Endothelial cell of umbilical vein (primary cell): ENCODE measurements around the gene USP49. TPM values are rescaled to one million over a fixed set of nuclear protein-coding genes. Genes with fewer than 3 reads are reported as not detected.
A peak's percentile ranks its signal among the peaks of the same experiment; 100 is the strongest.

Experiments used
- BruUV-seq: library from RNA; stranded (reverse); fragments of 400-500 nt; replicated peaks from 2 replicates; lab custom pipeline; 2021; lab: Mats Ljungman, UMichigan
- CTCF ChIA-PET: fragments of 300-600, 350-600 bp; sonication (Branson Sonifier 250); formaldehyde crosslinking; loops from one replicate; lab custom pipeline; 2021; ENCODE audit warnings: antibody characterized with exemption, inconsistent platforms; lab: Charles Lee
- POLR2A ChIA-PET: fragments of 300-600, 350-600 bp; sonication (Branson Sonifier 250); formaldehyde crosslinking; loops from one replicate; lab custom pipeline; 2021; ENCODE audit warnings: antibody characterized with exemption, inconsistent platforms; lab: Charles Lee
- DNase-seq: peaks from one replicate; pipeline ENCODE4 v3.0.0-alpha.2; 2011; ENCODE audit warnings: low read depth, low spot score
- FAIRE-seq: peaks from 2 replicates; lab custom pipeline; 2011; peaks lifted over from hg19 to GRCh38; lab: Jason Lieb, UNC
- H2AFZ ChIP-seq: 2 replicates; pipeline ENCODE4 v1.6.0; 2012; ENCODE audit warnings: low read depth, low read length, control low read depth, inconsistent platforms
- H3K27ac ChIP-seq: 2 replicates; pipeline ENCODE4 v1.5.1; 2011; ENCODE audit warnings: low read depth, mild to moderate bottlenecking, control low read depth, low read length, moderate library complexity; ENCODE audit not compliant: insufficient read depth
- H3K27me3 ChIP-seq, 2 experiments: 2 replicates each; pipeline versions ENCODE4 v1.6.0 to v1.6.1; 2011; ENCODE audit warnings: low read length in 2 of 2, mixed read lengths in 1 of 2; ENCODE audit not compliant: control insufficient read depth in 2 of 2, insufficient read depth in 2 of 2
- H3K36me3 ChIP-seq, 2 experiments: 2 replicates in 1 of 2; 3 replicates in 1 of 2; pipeline ENCODE4 v1.5.1; 2011; ENCODE audit warnings: low read length in 2 of 2, mild to moderate bottlenecking in 1 of 2, moderate library complexity in 1 of 2; ENCODE audit not compliant: control insufficient read depth in 2 of 2, insufficient read depth in 2 of 2; ENCODE audit errors: extremely low read depth in 1 of 2
- H3K4me1 ChIP-seq: 3 replicates; pipeline ENCODE4 v1.5.1; 2011; ENCODE audit warnings: mild to moderate bottlenecking, low read length; ENCODE audit not compliant: control insufficient read depth, insufficient read depth; ENCODE audit errors: extremely low read depth
- H3K4me2 ChIP-seq: 2 replicates; pipeline ENCODE4 v1.6.1; 2011; ENCODE audit warnings: low read length, control low read depth, mixed read lengths; ENCODE audit not compliant: insufficient read depth
- H3K4me3 ChIP-seq, 3 experiments: fragments of 200-600 bp in 1 of 3; sonication (generic), shearing (Covaris generic) in 1 of 3; replicated peaks in 1 of 3; 2 replicates each; pipeline ENCODE4 v1.5.1; 2011 to 2016; ENCODE audit warnings: control low read depth in 3 of 3, low read length in 3 of 3, mild to moderate bottlenecking in 2 of 3, inconsistent platforms in 1 of 3, low read depth in 1 of 3, moderate library complexity in 1 of 3; ENCODE audit not compliant: insufficient read depth in 1 of 3
- H3K79me2 ChIP-seq: 2 replicates; pipeline ENCODE4 v1.6.0; 2012; ENCODE audit warnings: low read length, inconsistent platforms; ENCODE audit not compliant: control insufficient read depth, insufficient read depth
- H3K9ac ChIP-seq: replicated peaks from 2 replicates; pipeline ENCODE3; 2011; ENCODE audit warnings: low read length, control low read depth; ENCODE audit not compliant: insufficient read depth; ENCODE audit errors: extremely low read depth
- H3K9me1 ChIP-seq: replicated peaks from 3 replicates; pipeline ENCODE4 v1.6.0; 2011; ENCODE audit warnings: mild to moderate bottlenecking, low read length; ENCODE audit not compliant: control insufficient read depth, insufficient read depth; ENCODE audit errors: extremely low read depth
- H3K9me3 ChIP-seq: replicated peaks from 2 replicates; pipeline ENCODE4 v1.5.1; 2012; ENCODE audit warnings: low read length, inconsistent platforms; ENCODE audit not compliant: control insufficient read depth, insufficient read depth
- H4K20me1 ChIP-seq: replicated peaks from 2 replicates; pipeline ENCODE3; 2011; ENCODE audit warnings: mild to moderate bottlenecking, low read length; ENCODE audit not compliant: control insufficient read depth, insufficient read depth; ENCODE audit errors: extremely low read depth
- CTCF ChIP-seq, 2 donors: IDR thresholded peaks; 1 replicate in 1 of 2; 2 replicates in 1 of 2; pipeline ENCODE4 v1.5.1; 2011; ENCODE audit warnings: low read length in 2 of 2, mild to moderate bottlenecking in 2 of 2, moderate library complexity in 2 of 2, control low read depth in 1 of 2, inconsistent platforms in 1 of 2, low read depth in 1 of 2; ENCODE audit not compliant: insufficient read depth in 1 of 2; ENCODE audit errors: extremely low read depth in 1 of 2
- EZH2 ChIP-seq: IDR thresholded peaks from 2 replicates; pipeline ENCODE4 v1.6.1; 2012; ENCODE audit warnings: borderline replicate concordance, low read depth, mild to moderate bottlenecking, moderate library complexity, low read length, inconsistent platforms; ENCODE audit not compliant: severe bottlenecking
- FOS ChIP-seq: IDR thresholded peaks from 2 replicates; pipeline ENCODE4 v1.6.1; 2011; ENCODE audit warnings: mild to moderate bottlenecking, low read length, moderate library complexity, borderline replicate concordance; ENCODE audit not compliant: insufficient read depth
- GATA2 ChIP-seq: IDR thresholded peaks from 2 replicates; pipeline ENCODE4 v1.7.0; 2011; ENCODE audit warnings: low read depth, mild to moderate bottlenecking, moderate library complexity, mixed read lengths, low read length; ENCODE audit not compliant: insufficient read length, insufficient read depth
- JUN ChIP-seq: IDR thresholded peaks from 2 replicates; pipeline ENCODE4 v1.6.1; 2011; ENCODE audit warnings: borderline replicate concordance, low read depth; ENCODE audit not compliant: insufficient read length, insufficient read depth
- MYC ChIP-seq: IDR thresholded peaks from one replicate; pipeline ENCODE4 v1.6.1; 2011; ENCODE audit warnings: mild to moderate bottlenecking, low read depth, low read length
- POLR2A ChIP-seq: IDR thresholded peaks from 2 replicates; pipeline ENCODE4 v1.6.1; 2012; ENCODE audit warnings: low read depth, mild to moderate bottlenecking, control low read depth, low read length
- POLR2AphosphoS5 ChIP-seq: IDR thresholded peaks from 2 replicates; pipeline ENCODE4 v1.6.1; 2012; ENCODE audit warnings: low read depth, mild to moderate bottlenecking, control low read depth, low read length, moderate library complexity; ENCODE audit not compliant: insufficient read depth
- dilution Hi-C: fragments of 300-500 bp; cut with MboI; formaldehyde crosslinking; loops from one replicate; pipeline ENCODE4 v1.15.0; 2019; ENCODE audit warnings: low sequenced_read_pairs; ENCODE audit not compliant: extremely low pct_ligation_motif_present
- intact Hi-C: fragments of 100-400 bp; cut with micrococcal nuclease; formaldehyde crosslinking; loops from one replicate; pipeline ENCODE4 v1.10.0; 2022
- polyA plus RNA-seq, 4 experiments: library from polyadenylated mRNA; depleted of rRNA in 3 of 4; stranded (reverse) in 3 of 4; unstranded in 1 of 4; fragments of >200 nt; gene quantifications; 2 replicates each; pipeline versions ENCODE4 v1.2.1 to v1.2.3, GENCODE V29; 2011 to 2012; ENCODE audit warnings: missing spikeins in 1 of 4
- total RNA-seq: library from RNA; stranded (reverse); gene quantifications from 2 replicates; pipeline ENCODE4 v1.2.3, GENCODE V29; 2021
- TF ChIP-seq, protein P1 (sequence below): IDR thresholded peaks from 2 replicates; pipeline ENCODE4 v1.6.1; 2011; ENCODE audit not compliant: insufficient read depth, insufficient read length

The USP49 gene
- total and polyA plus RNA-seq, 2 donors (not counting 3 experiments of a cell fraction or from before 2014, with no cell fraction given) = 2.4 to 4.1 TPM

DNA sequence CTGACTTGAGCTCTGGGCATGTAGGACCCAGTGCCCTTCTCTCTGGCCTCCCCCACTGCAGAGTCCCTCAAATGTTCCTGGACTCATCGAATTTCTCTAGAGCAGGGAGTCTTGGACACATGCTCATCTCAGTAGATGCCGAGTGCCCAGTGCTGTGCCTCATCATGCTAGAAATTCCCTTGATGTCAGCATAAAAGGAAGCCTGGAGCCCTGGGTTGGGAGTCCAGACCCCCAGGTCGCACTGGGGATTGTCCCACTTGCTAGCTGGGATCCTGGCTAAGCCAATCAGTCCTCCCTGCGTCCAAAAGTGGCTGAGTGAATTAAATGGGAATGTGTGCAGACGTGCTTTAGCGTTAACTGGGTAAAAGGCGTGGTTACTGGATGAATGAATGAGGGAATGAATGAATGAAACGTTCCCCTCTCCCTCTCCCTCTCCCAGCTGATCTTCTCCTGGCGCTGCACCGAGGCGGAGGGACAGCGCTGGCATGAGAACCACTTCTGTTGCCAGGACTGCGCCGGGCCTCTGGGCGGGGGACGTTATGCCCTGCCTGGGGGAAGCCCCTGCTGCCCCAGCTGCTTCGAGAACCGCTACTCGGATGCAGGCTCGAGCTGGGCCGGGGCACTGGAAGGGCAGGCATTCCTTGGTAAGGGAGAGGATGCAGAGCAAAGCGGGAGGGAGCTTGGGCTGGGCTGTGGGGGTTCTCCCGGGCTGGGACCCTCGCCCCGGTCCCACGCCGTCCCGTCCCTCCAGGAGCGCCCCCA lies 109.3 kb downstream of the USP49 start:
- Histone ChIP-seq H3K9ac (no peak overlapping the region), H3K27ac (no peak overlapping the region), H3K4me1 (peaks cover 18% of the 10 kb centered on the region), H3K9me1 (no peaks in the 10 kb centered on the region), H3K79me2 (peaks cover 17% of the 10 kb centered on the region), H4K20me1 (no peaks in the 10 kb centered on the region), H3K27me3 (no peaks in the 10 kb centered on the region), H3K4me2 (peak overlapping the region; percentile 80), H3K4me3 (peak overlapping the region; percentile 11 to 94 (median 27)), H3K36me3 (peaks cover 5 to 6% of the 10 kb centered on the region in 2 experiments), H3K9me3 (no peaks in the 10 kb centered on the region), H2AFZ (peak overlapping the region; percentile 51)
- BruUV-seq = no TSS peak
- DNase-seq (no peak), FAIRE-seq (no peak)
- TF ChIP-seq EZH2 (no peak), GATA2 (no peak), CTCF (IDR thresholded peaks at IDR 0.05; ENCODE audit: extremely low read depth in 1 of 2, insufficient read depth in 1 of 2, low read depth in 1 of 2, low read length in 2 of 2) (no peak), POLR2A (no peak), JUN (no peak), FOS (no peak), MYC (no peak), POLR2AphosphoS5 (no peak)
- TF ChIP-seq, protein P1, sequence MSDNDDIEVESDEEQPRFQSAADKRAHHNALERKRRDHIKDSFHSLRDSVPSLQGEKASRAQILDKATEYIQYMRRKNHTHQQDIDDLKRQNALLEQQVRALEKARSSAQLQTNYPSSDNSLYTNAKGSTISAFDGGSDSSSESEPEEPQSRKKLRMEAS = no peak
- ChIA-PET CTCF (interaction anchor here (0.9 to 4.5 kb wide), 21 partner anchors 11 to 418 kb away, joined by 3 to 78 read pairs (median 6); partner anchors contain the start of genes BYSL, CCND3, MED20 and TAF8), POLR2A (interaction anchor here (0.6 to 2.4 kb wide), 2 partner anchors 135 to 996 kb away, joined by 5 to 7 read pairs; partner anchors contain the start of genes BICRAL, BYSL and MED20)
- intact Hi-C loops (loop anchor here (2.0 kb wide), 2 partner anchors 51 to 777 kb away; partner anchors contain the start of gene TFEB), dilution Hi-C loops (no loop called here)
